HG02938 (cell line): Measurements from ENCODE around the gene GALNT16.
"Not testable (repeated sequence)": the region's sequence is repeated elsewhere in the genome, so short reads cannot be mapped to it uniquely, and the experiment has no call there.

Experiments
- ATAC-seq: cut with Tn5 transposase; IDR thresholded peaks from one replicate; pipeline ENCODE4 v1.9.1; 2021; ENCODE audit warnings: mild to moderate bottlenecking, moderate library complexity; ENCODE audit not compliant: unreplicated experiment

GALNT16 gene

DNA sequence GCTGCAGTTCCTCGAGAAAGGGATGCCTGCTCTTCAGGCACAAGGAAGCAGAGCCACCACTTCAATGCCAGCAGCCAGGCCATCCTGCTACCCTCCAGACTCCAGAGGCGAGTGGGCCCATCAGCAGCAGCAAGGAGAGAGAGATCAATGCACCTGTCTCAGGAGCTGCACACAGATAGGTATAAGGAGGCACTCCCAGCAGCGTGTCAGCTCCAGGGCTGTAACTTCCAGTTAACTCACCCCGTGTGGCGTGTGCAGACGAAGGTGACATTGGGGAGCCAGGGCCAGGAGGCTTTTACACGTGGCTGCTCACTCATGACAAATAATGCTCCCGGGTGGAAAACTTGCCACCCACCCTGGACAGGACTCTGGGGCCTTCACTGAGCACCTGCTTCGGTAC, 24.2 kb downstream of the GALNT16 start:
- no peak for ATAC-seq

DNA sequence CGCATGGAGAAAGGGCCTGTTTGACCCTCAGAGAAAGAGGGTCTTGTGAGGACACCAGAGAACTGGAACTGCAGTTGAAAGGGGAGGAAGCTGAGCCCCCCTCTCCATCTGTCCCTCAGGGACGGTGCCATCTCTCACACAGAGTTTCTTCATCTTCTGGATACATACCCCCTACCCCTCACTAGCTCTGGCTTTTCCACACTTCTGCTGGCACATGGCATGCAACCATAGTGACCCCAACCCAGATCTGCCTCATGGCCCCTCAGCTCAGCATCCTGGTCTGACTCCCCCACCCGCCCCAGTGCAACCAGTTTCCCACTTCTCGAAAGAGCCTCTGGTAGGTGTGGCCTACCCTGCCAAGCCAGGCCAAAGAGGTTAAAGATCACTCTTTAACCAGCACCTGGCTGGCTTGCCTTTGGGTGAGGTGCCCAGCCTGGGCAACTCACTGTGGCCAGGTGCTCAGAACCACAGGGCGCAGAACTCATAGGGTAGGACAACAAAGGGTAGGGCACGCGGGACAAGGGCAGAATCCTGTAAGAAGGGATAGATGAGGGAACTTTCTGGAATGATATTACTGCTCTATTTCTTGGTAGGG, 25.8 kb downstream of the GALNT16 start:
- no peak for ATAC-seq

DNA sequence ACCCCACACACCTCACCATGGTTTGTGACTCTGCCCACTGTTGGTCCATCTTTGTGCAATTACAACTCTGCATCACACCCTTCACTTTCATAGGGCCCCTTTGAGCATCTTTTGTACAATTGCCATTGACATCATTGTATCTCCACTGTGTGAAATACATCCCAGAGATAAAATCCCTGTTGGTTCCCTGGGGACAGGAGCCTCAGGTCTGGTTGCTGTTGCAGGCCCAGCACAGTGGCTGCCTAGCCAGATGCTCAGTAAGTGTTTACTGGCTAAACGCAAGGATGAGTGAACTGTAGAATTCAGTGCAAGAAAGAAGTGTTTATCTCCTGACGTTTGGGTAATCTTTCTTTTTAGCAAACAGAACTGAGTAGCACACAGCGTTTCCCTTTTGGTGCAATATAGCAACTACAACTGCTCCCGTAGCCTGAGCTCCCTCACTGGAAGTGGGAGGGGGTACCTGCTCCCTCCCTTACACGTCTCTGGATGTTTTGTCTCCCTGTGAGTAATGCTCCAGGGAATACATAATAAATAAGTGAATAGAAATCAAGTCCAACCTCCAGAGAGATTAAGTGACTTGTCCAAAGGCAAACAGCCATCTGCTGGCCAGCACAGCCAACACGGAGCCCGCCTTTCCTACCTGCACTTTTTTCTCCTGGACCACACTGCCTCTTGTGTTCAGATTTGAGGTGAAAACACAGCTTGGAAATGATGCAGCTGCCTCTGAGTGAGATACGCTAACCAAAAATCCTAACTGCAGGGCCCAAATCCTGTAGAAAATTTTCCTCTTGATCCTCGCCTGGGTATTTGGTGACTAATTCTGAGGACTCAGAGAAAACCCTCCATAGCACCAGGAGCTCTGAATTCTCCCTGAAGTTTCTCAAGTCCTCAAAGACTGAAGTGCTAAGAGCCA, 27.4 kb downstream of the GALNT16 start:
- no peak for ATAC-seq

DNA sequence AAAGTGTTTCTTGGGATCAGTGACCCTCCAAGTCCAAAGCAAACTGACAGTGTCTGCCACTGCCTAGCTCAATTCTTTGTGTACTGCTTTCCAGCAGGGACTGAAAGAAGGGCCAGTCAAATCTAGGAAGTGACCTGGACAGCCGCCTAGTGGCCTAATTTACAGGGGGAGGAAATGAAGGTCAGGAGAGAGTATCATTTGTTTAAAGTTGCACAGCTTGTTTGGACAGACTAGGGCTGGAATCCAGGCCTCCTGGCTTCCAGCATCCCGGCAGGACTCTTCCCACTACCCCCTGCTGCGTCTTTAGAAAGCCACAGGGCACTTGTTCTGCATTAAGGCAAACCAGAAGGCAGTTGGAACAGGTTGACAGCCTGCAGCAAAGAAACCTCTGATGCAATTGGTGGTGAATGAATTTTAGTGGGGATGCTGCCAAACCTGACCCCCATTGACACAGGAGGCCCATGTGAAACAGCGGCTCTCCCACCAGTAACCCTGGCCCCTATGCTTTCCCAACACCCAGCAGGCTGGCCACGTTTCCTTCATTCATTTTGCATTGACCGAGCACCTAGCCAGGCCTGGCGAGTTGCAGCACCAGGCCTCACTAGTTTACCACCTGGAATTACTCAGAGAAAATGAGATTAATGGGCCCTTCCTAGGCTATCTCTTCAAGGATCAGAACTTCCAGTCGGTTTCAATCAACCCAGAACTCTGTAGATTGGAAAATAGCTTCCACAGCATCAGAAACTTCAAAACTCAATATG, 28.2 kb downstream of the GALNT16 start:
- no peak for ATAC-seq

DNA sequence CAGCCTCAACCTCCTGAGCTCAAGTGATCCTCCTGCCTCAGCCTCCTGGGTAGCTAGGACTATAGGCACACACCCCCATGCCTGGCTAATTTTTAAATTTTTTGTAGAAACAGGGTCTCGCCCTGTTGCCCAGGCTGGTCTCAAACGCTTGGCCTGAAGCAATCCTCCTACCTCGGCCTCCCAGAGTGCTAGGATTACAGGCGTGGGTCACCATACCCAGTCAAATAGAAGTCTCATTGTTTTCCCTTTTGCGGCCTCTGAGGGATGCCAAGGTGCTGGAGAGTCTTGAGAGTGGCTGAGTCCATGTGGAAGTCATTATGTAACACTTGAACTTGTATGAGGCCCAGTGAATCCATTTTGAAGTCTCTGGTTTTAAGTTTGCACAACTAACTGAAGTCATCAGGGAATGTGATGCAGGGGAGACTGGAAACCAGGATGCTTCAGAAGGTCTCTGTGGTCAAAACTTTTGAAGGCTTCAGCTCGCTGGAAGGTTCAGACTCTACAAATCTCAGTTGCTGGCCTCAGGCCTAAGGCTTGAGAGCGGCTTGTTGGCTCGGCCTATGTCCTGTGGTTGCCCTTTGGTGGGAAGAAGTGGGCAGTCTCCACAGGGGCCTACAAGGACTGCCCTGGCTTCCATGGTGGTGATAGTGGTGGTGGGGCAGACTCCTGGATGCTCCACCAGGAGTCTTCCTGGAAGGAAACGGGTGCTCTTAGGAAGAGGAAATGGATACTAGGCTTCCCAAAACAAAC, 29.2 kb downstream of the GALNT16 start:
- ATAC-seq, result no peak

DNA sequence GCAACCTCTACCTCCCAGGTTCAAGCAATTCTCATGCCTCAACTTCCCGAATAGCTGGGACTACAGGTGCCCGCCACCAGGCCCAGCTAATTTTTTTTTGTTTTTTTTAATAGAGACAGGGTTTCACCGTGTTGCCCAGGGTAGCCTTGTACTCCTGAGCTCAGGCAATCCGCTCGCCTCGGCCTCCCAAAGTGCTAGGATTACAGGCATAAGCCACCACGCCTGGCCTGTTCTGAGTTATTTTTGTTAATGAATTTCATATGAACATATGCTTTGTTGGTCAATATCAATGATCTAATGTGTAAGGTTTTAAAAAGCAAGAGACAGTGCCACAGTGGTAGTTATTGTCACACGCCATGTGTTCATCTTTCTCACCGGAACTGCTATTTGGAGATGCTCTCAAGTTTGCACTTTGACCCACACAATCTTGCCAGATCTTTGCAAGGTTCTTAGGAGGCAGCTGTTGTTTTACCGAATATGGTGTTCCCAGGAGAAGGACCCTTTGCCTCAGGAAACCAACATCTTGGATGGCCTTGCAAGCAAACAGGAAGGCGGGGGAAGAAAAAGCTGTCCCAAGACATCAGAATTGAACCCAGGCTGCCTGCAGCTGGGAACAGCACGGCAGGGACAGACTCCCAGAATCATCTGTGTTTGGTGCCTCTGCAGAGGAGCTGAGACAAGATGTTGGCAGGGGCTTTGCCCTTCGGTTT, 30.0 kb downstream of the GALNT16 start:
- no peak for ATAC-seq

DNA sequence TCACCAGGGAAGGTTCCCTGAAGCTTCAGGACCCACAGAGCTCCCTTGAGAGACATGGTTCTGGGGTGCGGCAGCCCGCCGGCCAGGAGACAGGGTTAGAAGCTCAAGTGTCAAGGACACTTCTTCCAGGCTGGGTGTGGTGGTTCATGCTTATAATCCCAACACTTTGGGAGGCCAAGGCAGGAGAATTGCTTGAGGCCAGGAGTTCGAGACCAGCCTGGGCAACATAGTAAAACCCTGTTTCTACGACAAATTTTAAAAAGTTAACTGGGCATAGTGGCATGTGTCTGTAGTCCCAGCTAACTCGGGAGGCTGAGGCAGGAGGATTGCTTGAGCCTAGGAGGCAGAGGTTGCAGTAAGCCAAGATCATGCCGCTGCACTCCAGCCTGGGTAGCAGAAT, 30.9 kb downstream of the GALNT16 start:
- ATAC-seq, result not testable (repeated sequence)

DNA sequence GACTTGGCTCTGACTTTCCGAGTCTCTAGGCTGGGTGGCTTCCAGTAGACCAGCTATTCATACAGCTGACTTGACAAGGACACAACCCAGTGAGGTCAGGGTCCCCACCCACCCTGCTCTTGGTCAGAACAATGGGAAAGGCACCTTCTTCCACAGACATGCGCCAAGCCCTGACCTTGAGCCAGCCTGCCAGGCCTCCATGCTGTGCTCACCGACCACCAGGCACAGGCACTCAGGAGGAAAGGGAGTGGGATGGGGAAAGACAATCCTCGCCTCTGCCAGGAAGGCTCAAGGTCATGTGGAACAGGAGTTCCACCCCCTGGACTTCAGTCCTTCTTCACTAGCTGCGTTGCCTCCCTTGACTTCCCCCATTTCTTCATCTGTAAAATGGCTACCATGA, 31.4 kb downstream of the GALNT16 start:
- ATAC-seq, result no peak

DNA sequence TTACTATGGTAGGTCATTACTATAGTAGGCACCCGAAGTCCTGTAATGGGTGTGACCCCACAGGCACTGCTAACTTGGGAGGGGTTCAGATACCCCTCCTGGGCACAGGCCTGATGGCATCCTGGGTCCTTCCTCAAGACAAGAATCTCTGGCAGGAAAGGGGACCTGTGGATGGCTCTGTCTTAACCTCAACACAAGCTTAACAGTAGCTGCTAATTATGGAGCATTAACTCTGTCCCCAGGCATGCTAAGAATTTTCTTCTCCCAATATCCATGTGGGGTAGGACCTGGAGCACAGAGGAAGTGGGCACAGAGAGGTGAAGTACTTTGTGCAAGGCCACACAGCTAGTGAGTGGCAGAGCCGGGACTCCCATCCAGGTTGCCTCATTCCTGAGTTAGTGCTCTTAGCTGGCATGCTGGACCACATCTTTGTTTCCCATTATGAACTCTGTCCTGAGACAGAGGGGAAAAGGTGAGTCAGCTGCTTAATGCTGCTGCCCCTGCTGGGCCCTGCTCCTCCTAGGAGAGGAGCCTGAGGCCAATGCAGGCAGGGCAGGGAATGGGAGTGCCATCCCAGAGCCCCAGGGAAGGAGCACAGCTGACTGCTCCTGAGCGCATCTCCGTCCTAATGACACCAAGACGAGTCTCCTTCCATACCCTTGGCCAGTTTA, 32.1 kb downstream of the GALNT16 start:
- no peak for ATAC-seq

DNA sequence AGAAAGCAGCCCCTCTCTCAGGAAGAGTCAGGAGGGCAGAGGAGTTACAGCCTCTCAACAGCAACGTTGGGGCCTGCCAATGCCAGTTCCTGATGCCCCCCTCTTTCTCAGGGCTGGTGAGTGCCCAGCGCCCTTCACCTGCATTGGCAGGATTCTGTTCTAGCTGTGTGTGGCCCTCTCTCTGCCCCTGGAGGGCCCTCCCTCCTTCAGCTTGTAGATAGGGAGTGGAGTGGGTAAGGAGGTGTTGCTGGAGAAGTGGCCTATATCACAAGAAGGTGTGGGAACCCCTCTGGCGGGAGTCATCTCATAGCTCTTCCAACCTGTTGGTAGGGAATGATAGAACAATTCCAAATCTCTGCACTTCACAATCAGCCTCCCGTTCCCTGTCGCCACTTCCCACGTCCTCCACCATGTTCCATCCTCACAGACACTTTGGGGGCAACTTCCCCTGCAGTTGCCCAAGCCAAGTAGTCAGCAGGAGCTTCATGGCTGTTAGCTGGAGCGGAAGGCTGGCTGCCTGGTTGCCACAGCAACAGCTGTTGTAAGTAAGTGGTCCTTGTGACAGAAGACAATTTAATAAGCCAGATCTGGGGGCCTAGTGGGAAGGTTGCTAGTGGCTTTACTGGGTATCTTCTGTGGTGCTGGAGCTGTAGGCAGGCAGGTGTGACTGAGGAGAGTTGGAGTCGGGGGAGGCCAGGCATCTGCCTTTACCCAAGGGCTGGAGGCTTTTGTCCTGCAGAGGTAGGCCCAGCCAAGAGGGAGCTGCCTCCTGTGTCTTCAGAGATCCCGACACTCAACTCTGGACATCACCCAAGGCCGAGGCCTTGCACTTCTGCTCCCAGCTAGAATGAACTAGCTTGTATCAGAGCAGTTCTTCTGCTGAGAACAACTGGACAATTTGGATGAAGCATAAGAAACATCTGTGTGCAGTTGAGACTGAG, 38.4 kb downstream of the GALNT16 start:
- ATAC-seq, result no peak

DNA sequence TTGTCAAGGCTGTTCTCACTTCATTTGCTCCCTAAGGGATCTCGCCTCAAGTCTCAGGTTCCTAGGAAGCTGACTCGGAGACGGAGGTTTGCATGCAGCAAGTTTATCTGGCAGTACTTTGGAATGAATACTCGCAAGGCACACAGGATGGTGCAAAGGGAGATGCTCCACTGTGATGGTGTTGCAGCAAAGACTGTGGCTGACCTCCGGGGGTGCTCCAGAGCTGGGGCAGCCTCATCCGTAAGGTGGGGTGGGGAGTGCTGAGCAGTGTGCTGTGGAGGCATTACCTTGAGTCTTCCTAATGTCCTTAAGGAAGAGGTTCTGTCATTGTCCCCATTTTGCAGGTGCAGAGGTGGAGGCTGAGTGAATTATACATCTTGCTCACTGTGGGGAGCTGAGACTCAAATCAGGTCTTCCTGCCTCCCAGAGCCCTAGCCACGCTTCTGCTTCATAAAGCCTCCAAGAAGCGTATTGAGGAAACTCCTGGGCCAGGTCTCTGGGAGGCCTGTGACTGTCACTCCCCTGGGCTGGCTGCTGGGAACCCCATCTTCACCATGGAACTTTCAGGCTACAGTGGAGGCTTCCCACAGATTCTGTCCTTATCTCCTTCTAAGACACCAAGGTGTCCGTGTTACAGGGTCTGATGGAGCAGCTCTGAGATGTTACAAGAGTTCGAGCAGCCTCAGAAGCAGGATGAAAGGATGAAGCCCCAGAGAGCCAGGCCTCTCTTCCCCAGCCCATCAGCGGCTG, 39.5 kb downstream of the GALNT16 start:
- ATAC-seq, result no peak

DNA sequence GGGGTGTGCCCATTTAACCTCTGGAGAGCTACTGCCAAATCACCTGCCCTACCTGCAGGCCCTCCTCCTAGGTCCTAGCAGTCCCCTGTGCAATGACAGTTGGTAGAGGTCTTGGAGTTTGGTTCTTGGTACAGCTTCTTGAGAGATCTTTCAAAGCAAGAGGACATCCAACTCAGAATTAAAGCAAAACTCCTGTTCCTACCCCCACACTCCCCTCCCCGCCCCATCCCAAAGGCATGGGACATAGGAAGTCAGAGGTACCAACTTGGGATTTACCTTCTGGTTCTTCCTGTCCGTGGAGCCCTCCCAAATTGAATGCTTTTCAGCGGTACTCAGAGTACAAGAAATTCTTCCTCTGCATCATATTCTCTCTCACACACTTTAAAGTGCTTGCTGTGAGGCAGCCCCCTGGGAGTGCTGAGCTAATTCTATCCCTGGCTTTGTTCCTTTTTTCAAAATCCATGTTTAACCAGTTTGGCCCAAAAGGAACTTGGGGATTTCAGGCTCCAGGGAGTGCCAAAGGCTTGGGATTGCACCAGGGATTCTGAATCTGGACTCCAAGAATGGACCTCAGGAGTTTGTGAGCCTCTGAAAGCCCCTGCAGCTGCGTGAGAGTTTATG, 40.8 kb downstream of the GALNT16 start:
- no peak for ATAC-seq

DNA sequence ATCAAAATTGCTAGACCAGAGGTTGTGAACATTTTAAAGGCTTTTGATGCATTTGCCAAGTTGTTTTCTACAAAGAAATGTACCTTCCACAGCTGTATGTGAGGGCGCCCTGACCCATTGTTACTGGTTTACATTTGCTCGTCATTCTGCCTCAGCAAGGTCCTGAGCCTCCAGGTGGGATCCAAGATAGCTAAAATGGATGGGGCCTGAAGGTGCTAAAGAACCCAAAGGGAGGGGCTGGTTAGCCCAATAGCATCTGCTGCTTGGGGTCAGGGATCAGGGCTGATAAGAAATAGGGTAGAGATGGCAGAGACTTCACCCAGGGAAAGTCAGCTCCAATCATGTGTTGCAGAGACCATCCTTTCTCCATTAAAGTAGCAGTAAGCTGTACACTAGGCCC, 43.1 kb downstream of the GALNT16 start:
- no peak for ATAC-seq

DNA sequence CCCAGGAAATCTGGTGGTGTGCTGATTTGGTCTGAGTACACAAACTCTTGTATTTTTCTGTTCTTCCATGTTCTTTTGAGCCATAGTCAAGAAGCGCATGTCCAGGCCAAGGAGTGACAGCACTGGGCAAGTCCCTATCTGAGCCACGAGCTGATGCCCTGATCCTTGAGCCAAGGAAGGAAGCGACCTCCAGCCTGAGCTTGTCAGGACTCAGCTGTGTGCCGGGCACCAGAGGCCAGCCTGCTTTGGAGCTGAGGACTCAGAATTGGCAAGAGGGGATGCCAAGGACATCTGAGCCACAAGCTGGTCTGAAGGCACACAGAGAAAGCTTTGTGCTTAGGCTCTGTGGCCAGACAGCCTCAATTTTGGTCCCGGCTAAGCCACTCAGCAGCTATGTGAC, 52.6 kb downstream of the GALNT16 start:
- no peak for ATAC-seq

DNA sequence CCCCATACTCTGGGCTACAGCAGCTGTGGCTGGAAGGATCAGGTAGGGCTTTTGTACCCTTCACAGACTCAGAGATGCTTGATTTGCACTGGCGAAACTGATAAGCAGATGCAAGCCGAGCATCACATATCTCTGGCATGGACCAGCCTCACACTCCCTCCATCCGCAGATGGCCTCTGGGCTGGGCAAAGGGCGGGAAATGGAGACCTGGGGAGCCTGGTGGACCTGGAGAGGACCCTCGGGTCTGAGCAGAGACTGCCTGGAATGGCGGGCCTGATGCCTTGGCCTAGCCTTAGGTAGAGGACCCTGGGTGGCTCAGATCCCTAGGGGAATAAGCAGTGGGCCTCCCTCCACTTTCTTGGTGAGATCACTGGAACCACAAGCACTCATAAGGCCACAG, 53.2 kb downstream of the GALNT16 start:
- ATAC-seq, result no peak

DNA sequence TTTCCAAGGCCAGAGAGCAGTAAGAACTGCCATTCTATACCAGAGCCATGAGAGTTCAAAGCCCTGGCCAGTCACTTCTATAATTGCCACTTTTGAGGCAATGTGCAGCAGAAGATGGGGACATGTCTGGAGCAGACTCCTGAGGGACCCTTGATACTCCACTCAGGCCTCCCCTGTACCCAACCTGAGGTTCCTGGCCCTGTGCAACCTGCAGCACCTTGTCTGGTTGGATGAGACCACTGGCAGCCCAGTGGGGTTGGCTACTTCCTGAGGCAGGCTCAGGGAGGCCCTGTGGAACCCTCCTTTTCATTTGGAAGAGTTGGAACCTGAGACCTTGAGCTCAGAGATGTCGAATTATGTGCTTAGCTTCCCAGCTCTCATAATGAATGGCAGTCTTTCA, 54.4 kb downstream of the GALNT16 start:
- no peak for ATAC-seq

DNA sequence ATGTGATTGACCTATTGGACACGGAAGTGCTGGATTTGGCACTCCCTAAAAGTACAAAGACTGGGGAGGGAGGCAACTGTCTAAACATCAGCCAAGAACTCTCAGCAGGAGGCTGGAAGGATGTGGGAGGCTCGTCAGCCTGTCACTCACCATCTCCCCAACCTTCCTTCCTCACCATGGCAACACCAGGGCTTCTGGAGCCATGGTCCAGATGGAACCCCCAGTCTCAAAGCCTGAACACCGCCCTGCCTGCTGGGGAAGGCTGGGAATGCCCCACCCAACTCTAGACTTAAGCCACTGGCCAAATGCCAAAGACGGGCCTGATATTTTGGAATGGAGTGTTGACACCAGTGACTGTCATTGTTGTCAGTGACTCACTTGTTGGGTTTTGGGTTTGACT, 55.3 kb downstream of the GALNT16 start:
- no peak for ATAC-seq
